Esophagus muscularis mucosa (tissue), 4 donors: ENCODE results near the gene LRP10. TPM values are rescaled to one million over a fixed set of nuclear protein-coding genes. Genes with fewer than 3 reads are reported as not detected.

Source experiments
- DNase-seq: peaks from one replicate; pipeline ENCODE4 v3.0.0-alpha.2; 2017; ENCODE audit errors: extremely low spot score
- H3K27ac ChIP-seq, 4 donors: fragments of 200-600 bp; sonication (generic); replicated peaks in 1 of 4; 1 replicate in 3 of 4; 2 replicates in 1 of 4; pipeline ENCODE4 v1.5.1; 2016 to 2019; ENCODE audit warnings: mild to moderate bottlenecking in 1 of 4
- H3K27me3 ChIP-seq, 4 donors: fragments of 200-600 bp; sonication (generic); one replicate each; pipeline versions ENCODE4 v1.5.1 to v1.6.0; 2016 to 2019
- H3K36me3 ChIP-seq, 4 donors: fragments of 200-600 bp; sonication (generic); one replicate each; pipeline ENCODE4 v1.5.1; 2016 to 2019
- H3K4me1 ChIP-seq, 4 donors: fragments of 200-600 bp; sonication (generic); one replicate each; pipeline ENCODE4 v1.5.1; 2016 to 2019
- H3K4me3 ChIP-seq, 4 donors: fragments of 200-600 bp; sonication (generic); 1 replicate in 2 of 4; 2 replicates in 2 of 4; pipeline ENCODE4 v1.5.1; 2016 to 2019; ENCODE audit warnings: mild to moderate bottlenecking in 4 of 4, moderate library complexity in 1 of 4
- H3K9me3 ChIP-seq, 4 donors: fragments of 200-600 bp; sonication (generic); 1 replicate in 3 of 4; 2 replicates in 1 of 4; pipeline ENCODE4 v1.5.1; 2016 to 2019
- CTCF ChIP-seq, 3 experiments: fragments of 200-600 bp in 2 of 3; fragments of 450-650 bp in 1 of 3; sonication (generic) in 2 of 3; IDR thresholded peaks; one replicate each; pipeline ENCODE4 v1.5.1; 2017 to 2019; ENCODE audit warnings: antibody characterized with exemption in 3 of 3, mild to moderate bottlenecking in 2 of 3, moderate library complexity in 1 of 3
- EP300 ChIP-seq: sonication (generic); formaldehyde crosslinking; IDR thresholded peaks from one replicate; pipeline ENCODE4 v1.6.1; 2017; ENCODE audit warnings: antibody characterized with exemption
- POLR2A ChIP-seq: fragments of 450-650 bp; IDR thresholded peaks from one replicate; pipeline ENCODE4 v1.6.1; 2017; ENCODE audit warnings: antibody characterized with exemption, moderate library complexity, mild to moderate bottlenecking, low read depth
- POLR2AphosphoS5 ChIP-seq, 2 donors: sonication (generic); formaldehyde crosslinking; IDR thresholded peaks; one replicate each; pipeline ENCODE4 v1.6.1; 2017; ENCODE audit warnings: antibody characterized with exemption in 2 of 2
- WGBS: methylation state at CpG from one replicate; pipeline ENCODE4 v1.1.5; 2018; 5-methylcytosine and 5-hydroxymethylcytosine counted together
- intact Hi-C: fragments of 100-400 bp; cut with DNase I; formaldehyde crosslinking; loops from one replicate; pipeline ENCODE4 v1.15.1; 2023
- total RNA-seq, 4 donors: library from RNA; depleted of rRNA; stranded (reverse); fragments of >200 nt; gene quantifications; one replicate each; pipeline versions ENCODE4 v1.1.0 to v1.2.1, GENCODE V29; 2016

Gene LRP10
- total RNA-seq, 4 donors from 2014 or later: 111 to 279 (median 197) TPM

DNA sequence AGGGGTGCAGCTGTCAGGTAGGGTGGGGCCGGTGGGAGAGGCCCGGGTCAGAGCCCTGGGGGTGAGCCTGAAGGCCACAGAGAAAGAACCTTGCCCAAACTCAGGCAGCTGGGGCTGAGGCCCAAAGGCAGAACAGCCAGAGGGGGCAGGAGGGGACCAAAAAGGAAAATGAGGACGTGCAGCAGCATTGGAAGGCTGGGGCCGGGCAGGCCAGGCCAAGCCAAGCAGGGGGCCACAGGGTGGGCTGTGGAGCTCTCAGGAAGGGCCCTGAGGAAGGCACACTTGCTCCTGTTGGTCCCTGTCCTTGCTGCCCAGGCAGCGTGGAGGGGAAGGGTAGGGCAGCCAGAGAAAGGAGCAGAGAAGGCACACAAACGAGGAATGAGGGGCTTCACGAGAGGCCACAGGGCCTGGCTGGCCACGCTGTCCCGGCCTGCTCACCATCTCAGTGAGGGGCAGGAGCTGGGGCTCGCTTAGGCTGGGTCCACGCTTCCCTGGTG is 24.7 kb upstream of the LRP10 start:
- H3K4me1 ChIP-seq: peaks cover 58 to 95% (median 90%) of the 10 kb centered on the region in 4 donors
- TF ChIP-seq EP300 (no peak), CTCF (IDR thresholded peaks at IDR 0.05) (no peak), POLR2A (no peak), POLR2AphosphoS5 (IDR thresholded peaks at IDR 0.05) (no peak)
- whole genome bisulfite sequencing: 75% methylated on average over 11 of the region's 11 CpGs

GRCh38 chr14:22847661-22848341 is 23.7 kb upstream of the LRP10 start:
- H3K4me1 ChIP-seq: peaks cover 61 to 95% (median 90%) of the 10 kb centered on the region in 4 donors

More for the DNA sequence above, 24.7 kb upstream of the LRP10 start:
- no peak for DNase-seq
- intact Hi-C loops: no loop called here
- Histone ChIP-seq H3K27me3 (no peaks in the 10 kb centered on the region), H3K4me3 (no peak overlapping the region), H3K27ac (peak overlapping the region; percentile 84 to 93 (median 88)), H3K9me3 (no peaks in the 10 kb centered on the region), H3K36me3 (peaks cover 46 to 53% (median 51%) of the 10 kb centered on the region in 4 donors)

DNA sequence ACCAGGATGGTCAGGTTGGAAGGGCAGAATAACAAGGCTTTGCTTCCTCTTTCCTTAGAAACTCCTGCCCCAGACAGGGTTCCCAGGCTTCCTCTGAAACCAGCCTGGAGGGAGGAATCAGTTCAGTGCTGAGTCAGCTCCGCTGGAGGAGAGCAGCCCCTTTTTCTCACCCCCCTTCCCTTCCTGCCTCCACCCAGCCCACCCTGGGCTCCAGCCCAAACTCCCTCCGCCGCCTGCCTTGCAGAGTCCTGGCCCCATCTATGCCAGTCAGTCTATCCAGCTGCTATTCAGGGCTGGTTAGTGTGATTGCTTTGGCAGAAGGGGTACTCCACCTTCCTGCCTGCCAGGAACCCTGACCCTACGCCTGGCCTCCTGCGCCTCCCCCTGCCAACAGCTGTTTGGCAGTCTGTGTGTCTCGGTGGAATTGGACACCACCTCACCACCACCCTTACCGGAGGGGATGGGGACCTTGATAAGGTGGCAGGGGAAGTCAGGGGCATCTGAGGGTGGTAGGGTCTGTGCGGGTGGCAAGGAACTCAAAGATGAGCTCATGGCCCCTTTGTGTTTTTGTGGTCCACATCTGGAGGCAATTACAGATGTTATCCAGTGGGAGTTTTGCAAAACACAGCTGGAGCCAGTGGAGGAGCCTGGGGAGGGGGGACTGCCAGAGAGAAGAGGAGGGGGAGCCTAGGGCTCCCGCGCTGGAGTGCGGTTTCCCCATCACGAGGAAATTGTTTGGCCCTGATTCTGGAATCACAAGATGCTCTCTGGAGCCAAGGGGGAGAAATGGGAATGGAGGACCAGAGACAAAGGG is 23.0 kb upstream of the LRP10 start:
- Histone ChIP-seq H3K27ac (peak overlapping the region; percentile 84 to 93 (median 88)), H3K27me3 (no peaks in the 10 kb centered on the region), H3K36me3 (peaks cover 29 to 36% (median 34%) of the 10 kb centered on the region in 4 donors), H3K4me1 (peaks cover 67 to 97% (median 92%) of the 10 kb centered on the region in 4 donors), H3K4me3 (peak overlapping the region; percentile 11 to 37 (median 18)), H3K9me3 (no peaks in the 10 kb centered on the region)
- no peak for TF ChIP-seq EP300
- peak; percentile 53 to 62 for TF ChIP-seq POLR2AphosphoS5 (IDR thresholded peaks at IDR 0.05)
- 9% methylated on average over 8 of the region's 12 CpGs for WGBS
- intact Hi-C loops: no loop called here
- peak; percentile 94 for DNase-seq

More at GRCh38 chr14:22847661-22848341, 23.7 kb upstream of the LRP10 start:
- peaks cover 37 to 44% (median 42%) of the 10 kb centered on the region in 4 donors for H3K36me3 ChIP-seq
- 38% methylated on average over 9 of the region's 14 CpGs for WGBS
- TF ChIP-seq POLR2AphosphoS5 (IDR thresholded peaks at IDR 0.05): peak in 1 of 2 donors; percentile 3
- TF ChIP-seq CTCF (IDR thresholded peaks at IDR 0.05): no peak
- H3K27me3 ChIP-seq: no peaks in the 10 kb centered on the region
- intact Hi-C loops: no loop called here
- peak overlapping the region; percentile 2 to 37 (median 6) for H3K4me3 ChIP-seq
- DNase-seq: no peak
- H3K27ac ChIP-seq: peak overlapping the region; percentile 84 to 93 (median 88)
- no peaks in the 10 kb centered on the region for H3K9me3 ChIP-seq

DNA sequence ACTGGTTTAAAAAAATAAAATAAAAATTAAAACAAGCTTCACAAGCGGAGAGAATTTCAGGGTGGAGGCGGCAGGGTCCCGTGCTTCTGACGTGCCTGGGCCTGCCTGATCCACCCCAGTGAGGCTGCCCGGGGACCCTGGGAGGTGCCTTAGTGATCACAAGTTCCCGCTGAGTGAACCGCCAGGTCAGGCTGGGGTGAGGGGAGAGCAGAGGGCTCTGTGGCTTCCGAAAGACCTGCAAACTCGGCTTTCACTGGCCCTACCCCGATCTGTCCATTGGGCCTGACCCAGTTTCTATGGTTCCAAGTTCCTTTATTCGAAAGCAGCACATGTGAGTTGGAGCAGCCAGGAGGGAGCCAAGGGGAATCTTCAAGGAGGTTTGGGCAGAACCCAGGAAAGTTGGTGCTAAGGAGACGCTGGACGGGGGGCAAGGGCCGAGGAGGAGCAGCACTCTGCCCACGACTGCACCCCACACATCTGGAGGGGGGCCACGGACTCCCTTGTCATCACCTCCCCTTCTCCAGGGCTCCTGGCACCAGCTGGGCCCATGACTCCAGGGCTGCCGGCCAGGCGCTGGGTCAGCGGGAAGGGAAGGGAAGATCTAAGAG is 22.2 kb upstream of the LRP10 start:
- H3K27me3 ChIP-seq: no peaks in the 10 kb centered on the region
- intact Hi-C loops: no loop called here
- no peaks in the 10 kb centered on the region for H3K9me3 ChIP-seq
- no peak for DNase-seq
- H3K27ac ChIP-seq: peak overlapping the region; percentile 84 to 93 (median 88)
- H3K36me3 ChIP-seq: peaks cover 21 to 29% (median 27%) of the 10 kb centered on the region in 4 donors
- H3K4me1 ChIP-seq: peaks cover 67 to 91% (median 90%) of the 10 kb centered on the region in 4 donors
- WGBS: 34% methylated on average over 11 of the region's 19 CpGs
- TF ChIP-seq POLR2AphosphoS5 (IDR thresholded peaks at IDR 0.05) (peak; percentile 13 to 44), CTCF (IDR thresholded peaks at IDR 0.05) (no peak)
- H3K4me3 ChIP-seq: peak overlapping the region; percentile 1 to 18 (median 7)
